ENCODE results near the gene EVX1. TPM values are rescaled to one million over a fixed set of nuclear protein-coding genes. Genes with fewer than 3 reads are reported as not detected.

Gene EVX1
- total RNA-seq, 1 experiment from 2014 or later, result not detected

DNA sequence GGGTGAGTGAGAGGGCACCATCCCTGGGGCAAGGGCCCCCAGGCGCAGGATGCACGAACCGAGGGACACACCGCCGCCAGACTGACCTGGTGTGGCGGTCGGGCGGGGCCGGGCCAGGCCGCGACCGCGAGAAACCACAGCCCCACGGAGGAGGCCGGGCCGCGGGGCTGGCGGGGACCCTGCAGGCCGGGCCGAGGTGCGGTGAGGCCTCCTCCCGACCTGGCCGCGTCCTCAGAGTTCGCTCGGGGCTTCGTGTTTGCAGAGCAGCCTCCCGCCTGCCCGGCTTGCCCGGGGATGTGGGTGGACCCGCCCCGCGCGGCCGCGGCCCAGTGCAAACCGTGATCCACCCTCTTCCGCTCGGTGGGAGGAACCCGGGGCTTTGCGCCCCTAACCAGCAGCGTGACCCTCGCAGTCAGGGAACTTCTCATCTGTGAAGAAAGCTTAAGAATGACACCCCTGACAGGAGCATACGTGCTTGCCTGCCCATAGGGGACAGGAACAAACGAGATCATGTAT is 22.1 kb upstream of the EVX1 start:
- Histone ChIP-seq H2BK5ac (ENCODE audit: insufficient read length, low read length) (no peak overlapping the region), H3K4me1 (ENCODE audit: insufficient read depth, low read length) (no peaks in the 10 kb centered on the region; the same call in none of the 2 replicates), H4K5ac (ENCODE audit: insufficient read length, low read depth, low read length) (no peak overlapping the region), H3K18ac (ENCODE audit: insufficient read length, low read depth, low read length) (no peak overlapping the region), H2AK5ac (ENCODE audit: insufficient read length, low read length) (no peak overlapping the region), H2BK15ac (ENCODE audit: low read depth, low read length) (no peak overlapping the region), H3K14ac (ENCODE audit: insufficient read depth, low read length) (no peak overlapping the region), H3K27me3 (ENCODE audit: insufficient read depth, low read length) (peaks cover 73% of the 10 kb centered on the region), H4K91ac (ENCODE audit: insufficient read length, low read depth, low read length) (no peak overlapping the region), H2BK12ac (ENCODE audit: insufficient read length, low read depth, low read length) (no peak overlapping the region), H3K79me2 (ENCODE audit: insufficient read depth, low read length) (no peaks in the 10 kb centered on the region), H3K23ac (ENCODE audit: insufficient read length, low read depth, low read length) (no peak overlapping the region), H3K9me3 (ENCODE audit: control insufficient read depth, low read depth, low read length) (no peaks in the 10 kb centered on the region), H3T11ph (ENCODE audit: low read length) (no peak overlapping the region), H2AFZ (ENCODE audit: low read length) (no peak overlapping the region), H4K8ac (replicated peaks; ENCODE audit: insufficient read length, low read depth, low read length) (no peak overlapping the region), H2BK120ac (ENCODE audit: low read depth, low read length, poor library complexity, severe bottlenecking) (no peak overlapping the region), H3K23me2 (ENCODE audit: insufficient read length, low read depth, low read length, poor library complexity, severe bottlenecking) (peaks cover 2% of the 10 kb centered on the region), H3K4ac (ENCODE audit: low read depth, low read length) (no peak overlapping the region), H3K4me2 (ENCODE audit: insufficient read depth, insufficient read length, low read length) (no peak overlapping the region), H4K20me1 (ENCODE audit: control insufficient read depth, insufficient read depth, insufficient read length) (no peaks in the 10 kb centered on the region), H3K27ac (ENCODE audit: insufficient read length, low read depth, low read length) (no peak overlapping the region), H3K56ac (ENCODE audit: insufficient read length, low read depth, low read length) (no peak overlapping the region), H3K79me1 (ENCODE audit: insufficient read depth, low read depth, low read length, poor library complexity, severe bottlenecking) (no peaks in the 10 kb centered on the region), H2BK20ac (ENCODE audit: low read depth, low read length, poor library complexity, severe bottlenecking) (no peak overlapping the region), H3K9ac (ENCODE audit: extremely low read depth, insufficient read length, low read length) (no peak overlapping the region)
- TF ChIP-seq, protein P1, sequence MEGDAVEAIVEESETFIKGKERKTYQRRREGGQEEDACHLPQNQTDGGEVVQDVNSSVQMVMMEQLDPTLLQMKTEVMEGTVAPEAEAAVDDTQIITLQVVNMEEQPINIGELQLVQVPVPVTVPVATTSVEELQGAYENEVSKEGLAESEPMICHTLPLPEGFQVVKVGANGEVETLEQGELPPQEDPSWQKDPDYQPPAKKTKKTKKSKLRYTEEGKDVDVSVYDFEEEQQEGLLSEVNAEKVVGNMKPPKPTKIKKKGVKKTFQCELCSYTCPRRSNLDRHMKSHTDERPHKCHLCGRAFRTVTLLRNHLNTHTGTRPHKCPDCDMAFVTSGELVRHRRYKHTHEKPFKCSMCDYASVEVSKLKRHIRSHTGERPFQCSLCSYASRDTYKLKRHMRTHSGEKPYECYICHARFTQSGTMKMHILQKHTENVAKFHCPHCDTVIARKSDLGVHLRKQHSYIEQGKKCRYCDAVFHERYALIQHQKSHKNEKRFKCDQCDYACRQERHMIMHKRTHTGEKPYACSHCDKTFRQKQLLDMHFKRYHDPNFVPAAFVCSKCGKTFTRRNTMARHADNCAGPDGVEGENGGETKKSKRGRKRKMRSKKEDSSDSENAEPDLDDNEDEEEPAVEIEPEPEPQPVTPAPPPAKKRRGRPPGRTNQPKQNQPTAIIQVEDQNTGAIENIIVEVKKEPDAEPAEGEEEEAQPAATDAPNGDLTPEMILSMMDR (conservative IDR thresholded peaks at IDR 0.05), result no peak
- no peak for DNase-seq
- Mint-ChIP-seq H3K27ac (no peak overlapping the region), H3K9me3 (peaks cover 0 to 7% of the 10 kb centered on the region in 2 experiments; a peak in 1 of 5 replicates), H3K36me3 (ENCODE audit: insufficient read depth in 1 of 3, low read depth in 3 of 3) (peaks cover 0 to 2% (median 0%) of the 10 kb centered on the region in 3 experiments; a peak in 2 of 7 replicates), H3K4me3 (no peak overlapping the region), H3K27me3 (ENCODE audit: low read depth) (peaks cover 98% of the 10 kb centered on the region), H3K4me1 (peaks cover 15 to 21% of the 10 kb centered on the region in 2 experiments)
- no CpG with 5 or more reads among the region's 45 CpGs for WGBS (ENCODE audit: extremely low coverage, insufficient read length, low lambda C conversion rate)
